ENCODE results near the gene SYNE4.
"Not testable (repeated sequence)": the region's sequence is repeated elsewhere in the genome, so short reads cannot be mapped to it uniquely, and the experiment has no call there.

Gene SYNE4, protein sequence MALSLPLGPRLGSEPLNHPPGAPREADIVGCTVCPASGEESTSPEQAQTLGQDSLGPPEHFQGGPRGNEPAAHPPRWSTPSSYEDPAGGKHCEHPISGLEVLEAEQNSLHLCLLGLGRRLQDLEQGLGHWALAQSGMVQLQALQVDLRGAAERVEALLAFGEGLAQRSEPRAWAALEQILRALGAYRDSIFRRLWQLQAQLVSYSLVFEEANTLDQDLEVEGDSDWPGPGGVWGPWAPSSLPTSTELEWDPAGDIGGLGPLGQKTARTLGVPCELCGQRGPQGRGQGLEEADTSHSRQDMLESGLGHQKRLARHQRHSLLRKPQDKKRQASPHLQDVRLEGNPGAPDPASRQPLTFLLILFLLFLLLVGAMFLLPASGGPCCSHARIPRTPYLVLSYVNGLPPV

DNA sequence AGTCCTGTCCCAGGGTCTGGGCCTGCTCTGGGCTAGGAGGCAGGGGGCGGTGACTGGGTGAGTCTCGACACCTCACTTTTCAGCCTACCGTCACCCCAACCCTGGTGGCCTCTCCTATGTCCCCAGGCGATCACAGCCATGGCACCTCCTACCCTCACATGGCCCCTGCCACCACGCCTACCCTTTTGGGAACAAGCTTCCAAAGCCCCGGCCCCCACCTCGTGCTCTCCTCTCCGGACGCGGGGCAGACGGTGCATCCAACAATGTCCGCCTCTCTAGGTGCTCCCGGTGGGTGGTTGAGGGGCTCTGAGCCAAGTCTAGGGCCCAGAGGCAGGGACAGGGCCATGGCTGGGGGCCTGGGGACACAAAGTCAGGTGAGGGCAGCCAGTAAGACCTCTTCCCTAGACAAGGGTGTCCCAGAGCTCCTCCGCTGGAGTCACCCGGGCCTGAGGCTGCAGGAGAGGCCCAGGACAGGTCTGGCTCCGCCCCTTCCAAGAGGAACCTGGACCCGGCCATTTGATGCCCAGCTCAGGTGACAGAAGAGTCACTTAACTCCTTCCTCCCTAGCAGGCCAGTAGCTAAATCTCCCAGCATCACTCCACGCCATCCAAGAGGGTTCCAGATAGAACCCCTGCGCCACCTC is at the start of gene SYNE4:
Gene SYNE4 (minus strand): TSS at position 478 of the 643 bp plus-strand sequence. CDS start 132 bp downstream, at position 346.
- peak; percentile 42 for DNase-seq

DNA sequence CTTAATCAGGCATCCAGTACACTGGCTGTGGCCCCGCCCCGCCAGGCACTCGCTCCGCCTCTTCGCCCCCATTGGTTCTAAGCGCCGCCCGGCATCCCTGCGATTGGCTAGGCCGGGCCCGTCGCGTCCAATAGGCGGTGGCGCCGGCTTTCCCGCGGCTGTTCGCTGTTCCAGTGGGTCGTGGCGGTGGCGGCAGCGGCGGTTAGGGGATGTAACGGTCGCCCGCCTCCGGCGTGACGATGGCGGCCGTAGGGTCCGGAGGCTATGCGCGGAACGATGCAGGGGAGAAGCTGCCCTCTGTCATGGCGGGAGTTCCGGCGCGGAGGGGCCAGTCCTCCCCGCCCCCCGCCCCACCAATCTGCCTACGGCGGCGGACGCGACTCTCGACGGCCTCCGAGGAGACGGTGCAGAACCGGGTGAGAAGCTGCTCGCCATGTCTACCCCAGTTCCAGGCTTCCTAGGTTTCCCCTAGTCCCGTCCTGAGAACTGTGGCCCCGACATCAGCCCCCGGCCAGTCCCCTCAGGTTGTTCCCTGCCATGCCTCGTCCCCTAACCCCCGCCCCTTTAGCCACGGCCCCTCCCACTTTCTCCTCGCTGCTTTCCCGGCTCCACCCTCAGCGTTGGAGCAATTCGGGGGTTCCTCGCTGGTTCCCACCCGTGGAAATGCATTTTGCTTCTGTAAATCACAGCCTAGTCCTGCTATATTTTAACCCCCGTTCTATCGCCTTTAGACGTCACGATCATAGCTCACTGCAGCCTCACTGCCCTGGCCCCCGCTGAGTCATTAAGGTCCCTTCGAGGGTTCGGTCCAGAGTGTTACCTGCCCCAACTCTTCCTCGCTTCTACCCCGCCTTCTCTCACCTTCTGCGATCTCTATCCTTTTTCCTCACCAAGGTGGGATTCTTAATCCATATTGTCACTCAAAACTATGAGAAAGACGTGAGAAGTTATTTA is 46.4 kb upstream of the SYNE4 start, which contains the start of gene WDR62:
Gene WDR62 (plus strand): TSS at position 165 of the 954 bp plus-strand sequence. CDS start 75 bp downstream, at position 240.
- DNase-seq: peak; percentile 99

DNA sequence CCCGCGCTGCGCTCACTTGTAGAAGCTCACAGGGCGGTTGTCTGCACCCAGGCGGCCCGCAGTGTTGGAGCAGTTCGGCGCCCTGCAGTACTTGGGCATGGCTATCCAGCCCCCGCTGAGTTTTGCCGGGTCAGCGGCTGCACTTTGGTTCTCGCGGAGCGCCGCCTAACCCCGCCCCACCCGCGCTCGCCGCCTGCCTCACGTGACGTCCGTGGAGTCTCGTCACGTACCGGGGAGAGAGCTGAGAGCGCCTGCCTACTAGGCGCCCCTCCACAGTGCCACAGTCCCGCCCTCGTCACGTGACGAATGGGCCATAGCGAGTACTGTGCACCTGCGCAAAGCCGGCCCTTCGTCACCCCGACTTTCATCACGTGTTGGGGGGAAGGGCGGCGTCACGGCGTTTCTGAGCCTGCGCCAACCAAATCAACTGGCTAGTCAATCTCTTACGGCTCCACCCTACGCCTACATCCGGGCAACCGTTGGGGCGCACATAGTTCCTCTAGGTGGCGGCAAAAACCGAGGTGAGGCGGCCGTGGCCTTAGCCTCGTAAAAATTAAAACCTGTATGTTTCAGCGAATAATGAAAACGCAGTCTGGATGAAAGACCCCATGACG is 45.6 kb upstream of the SYNE4 start, which contains the start of gene THAP8:
Gene THAP8 (minus strand): TSS at position 167 of the 614 bp plus-strand sequence. CDS start 68 bp downstream, at position 99.
- peak; percentile 100 for DNase-seq

DNA sequence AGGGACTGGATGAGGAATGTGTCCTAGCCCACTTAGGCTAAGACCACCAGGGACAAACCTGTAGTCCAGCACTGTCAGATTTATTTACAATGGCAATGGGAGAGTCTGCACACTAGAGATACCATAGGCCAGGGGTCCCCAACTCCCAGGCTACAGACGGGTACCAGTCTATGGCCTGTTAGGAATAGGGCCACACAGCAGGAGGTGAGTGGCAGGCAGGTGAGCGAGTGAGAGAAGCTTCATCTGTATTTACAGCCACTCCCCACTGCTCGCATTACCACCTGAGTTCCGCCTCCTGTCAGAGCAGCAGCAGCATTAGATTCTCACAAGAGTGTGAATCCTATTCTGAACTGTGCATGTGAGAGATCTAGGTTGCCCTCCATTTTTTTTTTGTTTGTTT is 43.0 kb upstream of the SYNE4 start:
- DNase-seq: peak; percentile 64

DNA sequence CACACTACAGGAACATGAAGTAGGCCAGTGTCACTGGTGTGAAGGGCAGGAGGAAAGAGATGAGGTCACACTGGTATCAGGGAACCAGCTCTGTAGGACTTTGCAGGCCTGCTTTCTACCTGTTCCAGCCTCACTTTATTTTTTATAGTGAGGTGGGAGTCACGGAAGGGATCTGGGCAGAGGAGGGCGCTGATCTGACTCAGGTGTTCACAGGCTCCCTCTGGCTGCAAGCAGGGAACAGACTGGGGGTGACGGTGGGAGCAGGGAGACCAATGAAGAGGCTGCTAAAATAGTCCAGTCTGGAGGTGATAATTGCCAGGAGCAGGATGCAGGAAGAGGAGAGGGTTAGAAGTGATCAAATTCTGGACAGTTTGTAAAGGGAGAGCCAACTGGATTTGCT is 42.6 kb upstream of the SYNE4 start:
- DNase-seq: peak; percentile 22

DNA sequence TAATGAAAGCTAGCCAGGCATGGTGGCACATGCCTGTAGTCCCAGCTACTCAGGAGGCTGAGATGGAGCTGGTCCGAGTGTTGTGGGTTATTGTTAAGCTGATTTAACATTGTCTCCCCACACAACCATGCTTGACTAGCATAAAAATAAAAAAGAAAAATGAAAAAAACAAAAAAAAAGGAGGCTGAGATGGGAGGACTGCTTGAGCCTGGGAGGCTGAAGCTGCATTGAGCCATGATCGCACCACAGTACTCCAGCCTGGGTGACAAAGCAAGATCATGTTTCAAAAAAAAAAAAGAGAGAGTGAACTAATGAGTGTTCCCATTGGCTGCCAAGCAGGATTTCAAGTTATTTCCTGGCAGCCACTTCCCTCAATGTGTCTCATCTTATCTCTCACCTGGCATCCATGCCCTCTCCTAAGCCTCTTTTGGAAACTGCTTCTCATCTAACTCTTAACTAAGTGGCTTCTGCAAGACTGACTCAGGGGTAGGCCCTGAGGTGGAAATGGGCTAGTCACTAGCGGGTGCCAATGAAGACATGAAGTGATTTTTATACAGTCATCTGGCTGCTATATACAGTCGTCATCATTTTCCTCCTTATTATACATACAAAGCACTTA is 40.6 kb upstream of the SYNE4 start:
- DNase-seq: no peak

DNA sequence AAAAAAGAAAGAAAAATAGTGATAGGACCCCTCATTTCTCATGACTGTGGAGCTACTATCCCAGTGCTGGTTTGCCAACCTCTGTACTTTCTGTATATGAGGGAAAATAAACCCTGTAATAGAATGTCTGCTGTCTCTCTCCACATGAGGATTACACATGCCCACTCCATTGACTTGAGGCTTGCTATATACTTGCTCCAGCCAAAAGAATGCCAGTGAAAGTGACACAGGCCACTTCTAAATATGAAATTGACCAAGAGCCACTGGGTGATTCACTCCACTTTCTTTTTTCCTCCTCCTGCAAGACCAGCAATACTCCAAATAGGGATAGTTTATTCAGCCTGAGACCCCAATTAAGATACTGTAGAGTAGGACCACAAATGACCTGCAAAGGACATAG is 39.2 kb upstream of the SYNE4 start:
- no peak for DNase-seq

DNA sequence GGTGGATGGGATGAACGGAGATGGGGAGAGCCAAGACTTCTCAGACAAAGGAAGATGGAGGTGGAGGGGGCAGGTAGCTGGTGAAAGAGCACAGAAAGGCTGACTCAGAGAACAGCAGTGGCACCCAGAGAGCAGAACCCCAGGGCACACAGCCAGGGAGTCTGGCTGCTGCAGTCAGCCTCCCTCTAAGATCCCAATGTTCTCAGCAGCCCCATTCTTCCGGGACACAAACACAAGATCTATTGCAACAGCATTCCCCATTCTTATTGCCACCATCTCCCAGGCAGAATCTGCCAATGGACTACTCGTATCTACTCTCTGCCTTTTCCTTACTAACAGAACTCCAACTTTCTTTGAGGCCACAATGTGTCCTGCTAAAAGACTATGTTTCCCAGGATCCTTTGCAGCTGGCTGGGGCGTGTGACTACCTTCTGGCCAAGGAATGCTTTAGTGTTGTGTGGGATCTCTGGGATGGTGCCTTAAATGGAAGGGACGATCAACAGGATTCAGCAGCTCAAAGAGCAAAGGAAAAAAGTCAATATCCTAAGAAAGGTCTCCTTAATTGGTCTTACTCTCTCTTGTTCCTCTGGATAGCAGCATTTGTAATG is 37.9 kb upstream of the SYNE4 start:
- DNase-seq: no peak

DNA sequence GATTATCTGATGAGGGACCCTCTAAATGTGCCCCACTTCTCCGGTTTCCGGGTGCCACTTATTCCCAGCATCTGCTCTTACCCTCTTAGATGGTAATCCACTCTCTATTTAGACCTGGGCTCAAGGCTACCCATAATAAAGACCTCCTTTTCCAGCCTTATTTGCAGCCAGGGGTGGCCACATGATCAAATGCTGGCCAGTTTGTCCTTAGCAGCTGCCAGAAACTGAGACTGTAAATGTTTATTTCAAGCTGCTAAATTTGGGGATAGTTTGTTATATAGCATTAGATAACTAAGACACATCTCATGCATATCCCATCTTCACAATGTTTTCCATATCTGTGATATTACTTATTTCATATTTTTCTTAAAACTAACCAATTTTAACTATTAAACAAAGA is 35.3 kb upstream of the SYNE4 start:
- no peak for DNase-seq

DNA sequence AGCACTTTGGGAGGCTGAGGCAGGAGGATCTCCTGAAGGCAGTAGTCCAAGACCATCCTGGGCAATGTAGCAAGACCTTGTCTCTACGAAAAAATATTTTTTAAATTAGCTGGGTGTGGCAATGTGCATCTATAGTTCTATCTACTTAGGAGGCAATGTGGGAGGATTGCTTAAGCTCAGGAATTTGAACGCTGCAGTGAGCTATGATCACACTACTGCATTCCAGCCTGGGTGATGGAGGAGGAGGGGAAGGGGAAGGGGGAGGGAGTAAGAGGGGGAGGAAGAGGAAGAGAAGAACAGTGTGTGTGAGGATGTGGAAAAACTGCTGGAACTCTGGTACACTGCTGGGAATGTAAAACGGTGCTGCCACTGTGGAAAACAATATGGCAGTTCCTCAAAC is 33.2 kb upstream of the SYNE4 start:
- no peak for DNase-seq

DNA sequence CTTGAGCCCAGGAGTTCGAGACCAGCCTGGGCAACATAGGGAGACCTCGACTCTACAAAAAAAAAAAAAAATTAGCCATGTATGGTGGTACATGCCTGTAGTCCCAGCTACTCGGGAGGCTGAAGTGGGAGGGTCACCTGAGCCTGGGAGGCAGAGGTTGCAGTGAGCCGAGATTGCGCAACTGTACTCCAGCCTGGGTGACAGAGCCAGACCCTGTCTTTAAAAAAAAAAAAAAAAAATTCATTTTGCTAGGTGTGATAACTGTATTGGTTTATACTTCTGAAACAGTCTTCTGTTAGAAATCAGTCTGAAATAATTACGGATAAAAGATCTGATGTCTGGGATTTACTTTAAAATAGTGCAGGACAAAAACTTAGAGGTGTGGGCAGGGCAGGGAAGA is 32.5 kb upstream of the SYNE4 start:
- not testable (repeated sequence) for DNase-seq

DNA sequence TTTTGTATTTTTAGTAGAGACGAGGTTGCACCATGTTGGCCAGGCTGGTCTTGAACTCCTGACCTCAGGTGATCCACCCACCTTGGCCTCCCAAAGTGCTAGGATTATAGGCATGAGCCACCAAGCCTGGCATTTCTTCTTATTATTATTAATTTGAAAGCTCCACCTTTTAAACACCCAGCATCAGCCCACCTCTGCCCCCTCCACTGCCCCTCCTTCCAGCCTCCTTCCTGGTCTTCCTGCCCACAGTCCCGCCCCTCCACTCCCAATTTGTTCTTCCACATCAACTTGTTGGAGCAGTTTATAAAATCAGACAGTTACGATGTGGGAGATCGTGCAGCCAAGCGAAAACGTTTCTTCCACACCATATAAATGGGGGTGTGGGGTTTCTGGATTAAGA is 31.9 kb upstream of the SYNE4 start:
- no peak for DNase-seq

DNA sequence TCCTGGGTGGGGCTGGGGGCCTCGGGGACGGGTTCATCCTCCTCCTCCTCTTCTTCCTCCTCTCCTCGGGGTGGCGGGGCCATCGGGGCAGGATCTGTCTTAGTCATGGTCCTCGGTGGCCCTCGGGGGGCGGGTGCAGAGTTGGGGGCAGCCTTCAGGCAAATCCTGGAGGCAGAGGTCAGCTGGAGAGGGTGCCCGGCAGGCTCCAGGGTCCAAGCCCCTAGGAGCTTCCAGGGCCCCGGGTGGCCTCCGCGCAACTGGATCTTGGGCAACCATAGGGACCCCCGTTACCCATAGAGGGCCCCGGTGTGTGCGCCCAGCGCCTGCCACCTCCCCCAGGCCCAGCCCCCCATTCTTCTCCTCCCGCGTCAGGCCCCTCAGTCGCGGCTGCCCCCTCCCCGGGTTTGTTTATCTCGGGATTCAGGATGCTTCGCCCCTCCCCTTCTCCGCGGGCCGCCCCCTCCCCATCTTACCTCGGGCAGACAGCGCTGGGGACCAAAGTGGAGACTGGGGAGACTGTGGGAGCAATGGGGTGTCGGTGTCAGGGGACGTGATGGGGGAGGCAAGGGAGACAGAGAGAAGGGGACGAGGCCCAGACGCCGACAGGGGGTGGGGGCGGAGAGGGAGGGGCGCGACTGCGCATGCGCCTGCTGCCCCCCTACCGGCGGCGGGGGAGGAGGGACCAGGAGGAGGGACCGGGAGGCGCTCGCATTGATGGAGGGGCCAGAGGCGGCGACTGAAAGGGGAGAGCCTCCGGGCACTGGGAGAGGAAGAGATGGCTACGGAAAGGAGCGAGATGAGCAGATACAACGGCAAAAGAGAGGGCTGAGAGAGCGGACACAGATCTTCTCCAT is 23.9 kb upstream of the SYNE4 start, which contains the start of gene CLIP3:
Gene CLIP3 (minus strand): TSS at position 623 of the 854 bp plus-strand sequence. CDS start 516 bp downstream, at position 107.
- peak; percentile 94 for DNase-seq

DNA sequence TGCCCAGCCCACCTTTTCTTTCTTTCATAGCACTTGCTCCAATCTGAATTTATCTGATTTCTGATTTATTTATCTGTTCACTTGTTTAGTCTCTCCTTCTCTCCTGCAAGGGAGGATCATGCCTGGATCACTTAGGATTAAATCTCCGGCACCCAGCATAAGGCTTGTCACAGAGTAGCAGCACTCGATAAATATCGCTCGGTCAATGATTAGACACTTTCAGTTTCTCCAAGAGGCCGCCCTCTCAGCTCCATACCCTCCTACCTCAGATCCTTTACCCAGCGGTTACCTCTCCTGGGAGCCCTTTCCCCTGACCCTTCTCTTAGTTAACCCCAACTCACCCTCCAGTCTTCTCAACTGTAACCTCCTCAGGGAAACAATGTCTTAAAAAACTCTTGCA is 22.7 kb upstream of the SYNE4 start:
- DNase-seq: no peak

DNA sequence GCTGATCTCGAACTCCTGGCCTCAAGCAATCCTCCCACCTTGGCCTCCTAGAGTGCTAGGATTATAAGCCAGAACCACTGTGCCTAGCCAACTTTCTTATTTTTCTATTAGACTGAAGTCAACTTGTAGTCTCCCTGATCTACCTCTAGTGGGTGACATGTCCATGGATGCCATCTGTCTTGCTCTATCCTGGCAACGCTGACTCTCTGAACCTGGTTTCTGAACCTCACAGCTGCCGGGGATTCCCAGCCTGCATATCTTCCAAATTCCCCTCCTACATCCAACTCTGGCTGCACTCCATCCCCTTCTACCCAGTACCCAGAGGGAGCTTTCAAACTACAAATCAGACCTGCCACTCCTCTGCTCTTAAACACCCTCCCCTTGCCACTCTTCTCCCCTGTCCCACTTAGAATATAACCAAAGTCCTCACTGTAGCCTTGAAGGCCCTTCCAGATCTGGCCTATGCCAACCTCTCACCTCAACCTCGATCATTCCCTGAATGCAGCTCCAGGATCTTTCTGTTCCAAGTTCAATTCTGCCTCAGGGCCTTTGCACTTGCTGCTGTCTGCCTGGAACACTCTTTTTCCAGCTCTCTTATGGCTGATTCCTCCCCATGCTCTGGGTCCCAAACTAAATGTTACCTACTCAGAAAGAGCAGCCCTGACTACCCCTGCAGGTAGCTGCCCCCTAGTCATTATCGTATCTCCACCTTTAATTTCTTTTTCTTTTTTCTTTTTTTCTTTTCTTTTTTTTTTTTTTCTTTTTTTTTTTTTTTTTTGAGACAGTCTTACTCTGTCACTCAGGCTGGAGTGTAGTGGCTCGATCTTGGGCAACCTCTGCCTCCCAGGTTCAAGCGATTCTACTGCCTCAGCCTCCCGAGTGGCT is 21.9 kb upstream of the SYNE4 start:
- no peak for DNase-seq

DNA sequence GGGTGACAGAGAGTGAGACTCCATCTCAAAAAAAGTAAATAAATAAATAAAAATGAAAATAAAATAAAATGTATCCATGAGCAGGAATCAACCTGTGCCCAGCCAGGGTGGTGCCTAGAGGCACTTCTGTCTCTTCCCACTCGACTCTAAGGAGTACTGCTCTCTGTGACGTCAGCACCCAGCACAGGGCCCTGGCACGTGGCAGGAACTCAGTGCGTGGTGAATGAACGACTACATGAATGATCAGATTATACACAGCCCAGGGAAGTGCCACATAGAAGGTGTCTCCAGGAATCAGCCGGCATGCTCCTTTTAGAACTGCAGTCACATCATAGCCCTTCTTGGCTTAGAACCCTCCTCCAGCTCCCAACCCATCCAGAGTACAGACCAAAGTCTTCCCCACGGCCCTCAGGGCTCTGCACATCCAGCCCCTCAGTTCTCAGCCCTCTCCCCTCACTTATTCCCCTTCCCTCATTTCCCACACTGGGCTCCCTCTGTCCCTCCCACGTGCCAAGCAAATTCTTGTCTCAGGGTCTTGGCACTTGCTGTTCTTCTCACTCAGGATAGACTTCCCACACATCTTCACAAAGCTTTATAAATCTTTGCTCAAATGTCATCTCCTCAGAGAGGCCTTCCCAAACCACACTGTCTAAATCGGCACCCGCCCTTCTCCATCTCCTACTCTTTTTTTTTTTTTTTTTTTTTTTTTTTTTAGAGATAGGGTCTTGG is 19.9 kb upstream of the SYNE4 start:
- DNase-seq: no peak

DNA sequence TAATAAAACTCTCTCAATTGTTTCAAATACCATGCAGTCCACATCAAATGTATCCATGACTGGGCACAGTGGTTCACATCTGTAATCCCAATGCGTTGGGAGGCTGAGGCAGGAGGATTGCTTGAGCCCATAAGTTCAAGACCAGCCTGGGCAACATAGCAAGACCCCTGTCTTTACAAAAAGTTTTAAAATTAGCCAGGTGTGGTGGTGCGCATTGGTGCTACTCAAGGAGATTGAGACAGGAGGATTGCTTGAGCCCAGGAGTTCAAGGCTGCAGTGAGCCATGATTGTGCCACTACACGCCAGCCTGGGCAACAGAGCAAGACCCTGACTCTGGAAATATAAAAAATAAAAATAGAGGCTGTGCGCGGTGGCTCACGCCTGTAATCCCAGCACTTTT is 19.1 kb upstream of the SYNE4 start:
- DNase-seq: no peak

DNA sequence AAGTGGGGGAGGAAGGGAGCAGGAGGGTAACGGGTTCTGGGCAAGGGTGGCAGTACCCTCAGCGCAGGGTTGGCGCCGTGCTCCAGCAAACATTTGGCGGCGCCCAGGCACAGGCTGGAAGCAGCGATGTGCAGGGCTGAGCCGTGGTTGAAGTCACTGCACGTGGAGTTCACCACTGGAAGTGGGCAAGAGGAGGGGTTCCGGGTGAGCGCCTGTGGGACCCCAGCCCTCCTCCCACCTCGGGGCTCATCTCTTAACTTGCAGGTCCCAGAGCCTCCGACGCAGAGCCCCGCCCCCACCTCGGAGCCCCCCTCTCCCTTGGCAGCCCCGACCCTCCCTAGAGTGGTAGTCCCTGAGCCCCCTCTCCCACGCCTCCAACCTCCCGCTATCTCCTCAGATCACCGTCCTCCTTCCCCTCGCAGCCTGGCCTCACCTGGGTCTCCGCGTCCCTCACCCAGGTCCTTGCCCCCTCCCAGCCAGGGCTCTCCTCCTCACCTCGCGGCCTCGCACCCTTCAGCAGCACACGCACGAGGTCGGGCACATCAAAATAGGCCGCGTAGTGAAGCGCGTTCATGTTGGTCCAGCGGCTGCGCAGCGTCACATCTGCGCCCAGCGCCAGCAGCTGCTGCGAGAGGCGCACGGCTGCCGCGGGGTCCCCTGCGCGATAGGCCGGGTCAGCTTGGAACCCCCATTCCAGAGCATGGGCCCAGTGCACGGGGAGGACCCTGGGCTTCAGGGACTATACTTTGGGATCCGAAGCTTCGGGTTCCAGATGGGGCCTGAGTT is 17.7 kb upstream of the SYNE4 start:
- no peak for DNase-seq

Measured in NCI-H345 (cell line).